ENCODE results near the gene LRRTM4. TPM values are rescaled to one million over a fixed set of nuclear protein-coding genes. Genes with fewer than 3 reads are reported as not detected.
"Not testable (repeated sequence)": the region's sequence is repeated elsewhere in the genome, so short reads cannot be mapped to it uniquely, and the experiment has no call there.

The LRRTM4 gene
- polyA plus RNA-seq, 1 of the 3 experiments (the other 2 are of a cell fraction), result 0.10 TPM

DNA sequence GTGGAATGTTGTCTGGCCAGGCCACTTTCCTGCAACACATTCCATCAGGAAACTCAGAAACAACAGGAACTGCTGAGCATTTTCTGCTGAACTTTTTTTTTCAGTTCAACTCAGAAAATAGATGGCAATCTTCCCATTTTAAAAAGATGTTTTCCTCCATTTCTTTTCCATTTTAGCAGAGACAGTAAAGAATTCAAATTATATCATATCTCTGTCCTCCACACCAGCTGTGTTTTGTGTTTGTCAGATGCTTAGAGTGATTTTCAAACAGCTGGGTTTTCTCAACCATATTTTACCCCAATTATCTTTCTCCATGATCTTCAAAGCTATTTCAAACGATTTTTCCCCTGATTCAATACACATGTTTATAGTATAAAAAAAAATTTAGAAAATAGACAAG lies 713.4 kb downstream of the LRRTM4 start (continued):
- no peak for TF ChIP-seq FOSL2 (IDR thresholded peaks at IDR 0.05; ENCODE audit: borderline replicate concordance, low read depth)
- TF ChIP-seq, protein P1, sequence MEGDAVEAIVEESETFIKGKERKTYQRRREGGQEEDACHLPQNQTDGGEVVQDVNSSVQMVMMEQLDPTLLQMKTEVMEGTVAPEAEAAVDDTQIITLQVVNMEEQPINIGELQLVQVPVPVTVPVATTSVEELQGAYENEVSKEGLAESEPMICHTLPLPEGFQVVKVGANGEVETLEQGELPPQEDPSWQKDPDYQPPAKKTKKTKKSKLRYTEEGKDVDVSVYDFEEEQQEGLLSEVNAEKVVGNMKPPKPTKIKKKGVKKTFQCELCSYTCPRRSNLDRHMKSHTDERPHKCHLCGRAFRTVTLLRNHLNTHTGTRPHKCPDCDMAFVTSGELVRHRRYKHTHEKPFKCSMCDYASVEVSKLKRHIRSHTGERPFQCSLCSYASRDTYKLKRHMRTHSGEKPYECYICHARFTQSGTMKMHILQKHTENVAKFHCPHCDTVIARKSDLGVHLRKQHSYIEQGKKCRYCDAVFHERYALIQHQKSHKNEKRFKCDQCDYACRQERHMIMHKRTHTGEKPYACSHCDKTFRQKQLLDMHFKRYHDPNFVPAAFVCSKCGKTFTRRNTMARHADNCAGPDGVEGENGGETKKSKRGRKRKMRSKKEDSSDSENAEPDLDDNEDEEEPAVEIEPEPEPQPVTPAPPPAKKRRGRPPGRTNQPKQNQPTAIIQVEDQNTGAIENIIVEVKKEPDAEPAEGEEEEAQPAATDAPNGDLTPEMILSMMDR (IDR thresholded peaks at IDR 0.05), result no peak
- TF ChIP-seq, protein P2, sequence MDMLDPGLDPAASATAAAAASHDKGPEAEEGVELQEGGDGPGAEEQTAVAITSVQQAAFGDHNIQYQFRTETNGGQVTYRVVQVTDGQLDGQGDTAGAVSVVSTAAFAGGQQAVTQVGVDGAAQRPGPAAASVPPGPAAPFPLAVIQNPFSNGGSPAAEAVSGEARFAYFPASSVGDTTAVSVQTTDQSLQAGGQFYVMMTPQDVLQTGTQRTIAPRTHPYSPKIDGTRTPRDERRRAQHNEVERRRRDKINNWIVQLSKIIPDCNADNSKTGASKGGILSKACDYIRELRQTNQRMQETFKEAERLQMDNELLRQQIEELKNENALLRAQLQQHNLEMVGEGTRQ (IDR thresholded peaks at IDR 0.05; ENCODE audit: borderline replicate concordance, low read depth, low read length), result no peak
- TF ChIP-seq, protein P3, sequence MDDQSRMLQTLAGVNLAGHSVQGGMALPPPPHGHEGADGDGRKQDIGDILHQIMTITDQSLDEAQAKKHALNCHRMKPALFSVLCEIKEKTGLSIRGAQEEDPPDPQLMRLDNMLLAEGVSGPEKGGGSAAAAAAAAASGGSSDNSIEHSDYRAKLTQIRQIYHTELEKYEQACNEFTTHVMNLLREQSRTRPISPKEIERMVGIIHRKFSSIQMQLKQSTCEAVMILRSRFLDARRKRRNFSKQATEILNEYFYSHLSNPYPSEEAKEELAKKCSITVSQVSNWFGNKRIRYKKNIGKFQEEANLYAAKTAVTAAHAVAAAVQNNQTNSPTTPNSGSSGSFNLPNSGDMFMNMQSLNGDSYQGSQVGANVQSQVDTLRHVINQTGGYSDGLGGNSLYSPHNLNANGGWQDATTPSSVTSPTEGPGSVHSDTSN (IDR thresholded peaks at IDR 0.05), result no peak

DNA sequence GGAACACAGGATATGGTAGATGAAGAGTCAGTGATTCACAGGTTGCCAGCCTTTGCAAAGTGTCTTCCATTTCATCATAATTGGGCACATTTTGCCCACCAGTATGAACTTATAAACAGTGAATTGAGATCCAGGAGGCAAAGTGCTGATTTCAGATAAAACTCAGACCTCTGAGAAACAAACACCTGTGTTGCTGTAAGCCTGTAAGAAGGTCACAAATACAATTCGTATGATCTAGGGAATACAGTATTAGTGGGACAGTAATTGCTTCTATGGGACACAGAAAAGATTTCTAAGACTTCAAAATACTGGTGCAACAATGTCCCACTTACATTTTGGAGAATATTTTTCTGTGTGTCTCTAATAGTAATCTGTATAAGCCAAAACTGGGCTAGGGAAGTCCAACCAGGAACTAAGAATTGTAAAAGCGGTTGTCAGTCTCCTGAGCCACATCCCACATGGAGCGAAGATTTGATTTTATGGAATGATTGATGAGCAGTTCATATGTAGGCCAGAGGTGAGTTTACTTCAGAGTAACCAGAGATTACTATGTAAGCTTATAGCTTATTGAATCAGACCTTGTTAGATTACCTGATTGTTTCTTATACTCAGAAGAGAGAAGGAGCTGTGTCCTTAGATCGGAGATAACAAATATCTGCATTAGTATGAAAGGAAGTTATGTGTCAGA lies 728.4 kb downstream of the LRRTM4 start:
- Histone ChIP-seq H3K9me3 (no peaks in the 10 kb centered on the region), H3K27ac (ENCODE audit: low read depth in 2 of 2, low read length in 1 of 2) (no peak overlapping the region), H3F3A (replicated peaks; ENCODE audit: insufficient read depth) (no peaks in the 10 kb centered on the region), H2AFZ (ENCODE audit: low read depth) (no peak overlapping the region), H3K9me2 (no peaks in the 10 kb centered on the region), H4K20me1 (ENCODE audit: insufficient read depth) (no peaks in the 10 kb centered on the region), H3K36me3 (replicated peaks in 1 of 2; ENCODE audit: control insufficient read depth in 1 of 2, insufficient read depth in 2 of 2, low read length in 1 of 2) (no peaks in the 10 kb centered on the region), H3K4me1 (ENCODE audit: control insufficient read depth in 1 of 2, insufficient read depth in 2 of 2, low read depth in 1 of 2, low read length in 1 of 2) (no peaks in the 10 kb centered on the region; a peak in 1 of 4 replicates), H3K4me3 (ENCODE audit: low read depth in 2 of 2, low read length in 1 of 2) (no peak overlapping the region), H3K9ac (no peak overlapping the region), H3K27me3 (ENCODE audit: insufficient read depth) (no peaks in the 10 kb centered on the region), H3K4me2 (no peak overlapping the region), H3K79me2 (ENCODE audit: insufficient read depth) (no peaks in the 10 kb centered on the region)
- ChIA-PET POLR2A (no interaction called here), CTCF (no interaction called here)
- TF ChIP-seq MXI1 (IDR thresholded peaks at IDR 0.05; ENCODE audit: low read depth, low read length) (no peak), GABPA (IDR thresholded peaks at IDR 0.05; ENCODE audit: low read depth) (no peak)
- WGBS (ENCODE audit: low lambda C conversion rate), result 30% methylated on average over 4 of the region's 4 CpGs
- DNase-seq, result no peak

DNA sequence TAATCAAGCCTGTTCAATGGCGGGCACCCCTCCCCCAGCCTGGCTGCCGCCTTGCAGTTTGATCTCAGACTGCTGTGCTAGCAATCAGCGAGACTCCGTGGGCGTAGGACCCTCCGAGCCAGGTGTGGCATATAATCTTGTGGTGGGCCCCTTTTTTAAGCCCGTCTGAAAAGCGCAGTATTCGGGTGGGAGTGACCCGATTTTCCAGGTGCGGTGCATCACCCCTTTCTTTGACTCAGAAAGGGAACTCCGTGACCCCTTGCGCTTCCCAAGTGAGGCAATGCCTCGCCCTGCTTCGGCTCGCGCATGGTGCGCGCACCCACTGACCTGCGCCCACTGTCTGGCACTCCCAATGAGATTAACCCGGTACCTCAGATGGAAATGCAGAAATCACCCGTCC lies 740.9 kb downstream of the LRRTM4 start:
- POLR2A ChIA-PET; H3K79me2 ChIP-seq (ENCODE audit: insufficient read depth); H3F3A ChIP-seq (replicated peaks; ENCODE audit: insufficient read depth); H3K27me3 ChIP-seq (ENCODE audit: insufficient read depth); H3K9ac ChIP-seq; H3K9me2 ChIP-seq; H3K4me2 ChIP-seq; CTCF ChIA-PET; H3K27ac ChIP-seq (ENCODE audit: low read depth in 2 of 2, low read length in 1 of 2); H3K4me1 ChIP-seq (ENCODE audit: control insufficient read depth in 1 of 2, insufficient read depth in 2 of 2, low read depth in 1 of 2, low read length in 1 of 2); H3K9me3 ChIP-seq; H3K4me3 ChIP-seq (ENCODE audit: low read depth in 2 of 2, low read length in 1 of 2); DNase-seq; H3K36me3 ChIP-seq (replicated peaks in 1 of 2; ENCODE audit: control insufficient read depth in 1 of 2, insufficient read depth in 2 of 2, low read length in 1 of 2); H4K20me1 ChIP-seq (ENCODE audit: insufficient read depth); H2AFZ ChIP-seq (ENCODE audit: low read depth): not testable (repeated sequence)
- 55% methylated on average over 9 of the region's 22 CpGs for WGBS (ENCODE audit: low lambda C conversion rate)

Data from SK-N-SH (cell line).